SJCRH30 (cell line): ENCODE results near the gene OPN1LW. TPM values are rescaled to one million over a fixed set of nuclear protein-coding genes. Genes with fewer than 3 reads are reported as not detected.
"Not testable (repeated sequence)": the region's sequence is repeated elsewhere in the genome, so short reads cannot be mapped to it uniquely, and the experiment has no call there.

Experiments
- DNase-seq, 2 experiments: peaks; one replicate each; pipeline ENCODE4 v3.0.0-alpha.2; 2015 to 2020
- H3K27ac ChIP-seq: fragments of 250-450 bp; sonication (Bioruptor Pico); 2 replicates; pipeline ENCODE4 v1.5.1; 2020; ENCODE audit warnings: mild to moderate bottlenecking, moderate library complexity
- H3K27me3 ChIP-seq: fragments of 250-450 bp; sonication (Bioruptor Pico); 2 replicates; pipeline ENCODE4 v1.5.1; 2020; ENCODE audit warnings: mild to moderate bottlenecking, moderate library complexity
- H3K36me3 ChIP-seq: fragments of 250-450 bp; sonication (Bioruptor Pico); 2 replicates; pipeline ENCODE4 v1.5.1; 2020; ENCODE audit warnings: mild to moderate bottlenecking, moderate library complexity
- H3K4me1 ChIP-seq: fragments of 250-450 bp; sonication (Bioruptor Pico); 2 replicates; pipeline ENCODE4 v1.5.1; 2020; ENCODE audit warnings: mild to moderate bottlenecking, moderate library complexity
- H3K4me3 ChIP-seq: fragments of 250-450 bp; sonication (Bioruptor Pico); 2 replicates; pipeline ENCODE4 v1.5.1; 2020; ENCODE audit warnings: mild to moderate bottlenecking, moderate library complexity
- H3K9me3 ChIP-seq: fragments of 250-450 bp; sonication (Bioruptor Pico); replicated peaks from 2 replicates; pipeline ENCODE4 v1.5.1; 2020; ENCODE audit warnings: mild to moderate bottlenecking, moderate library complexity
- total RNA-seq: library from RNA; depleted of rRNA; stranded (reverse); fragments of >200 nt; shearing (Covaris generic); gene quantifications from 2 replicates; pipeline ENCODE4 v1.2.3, GENCODE V29; 2014; rRNA removed

OPN1LW gene
- total RNA-seq, 1 experiment from 2014 or later: not detected

- not testable (repeated sequence) for H3K27ac ChIP-seq, H3K9me3 ChIP-seq, H3K4me1 ChIP-seq, DNase-seq, H3K4me3 ChIP-seq, H3K27me3 ChIP-seq, H3K36me3 ChIP-seq
These were observed 12.2 kb downstream of the OPN1LW start for GRCh38 chrX:154156221-154156620.

- not testable (repeated sequence) for DNase-seq, H3K4me3 ChIP-seq, H3K27me3 ChIP-seq, H3K36me3 ChIP-seq, H3K4me1 ChIP-seq, H3K27ac ChIP-seq, H3K9me3 ChIP-seq
These were observed 13.2 kb downstream of the OPN1LW start for GRCh38 chrX:154157207-154157606.

GRCh38 chrX:154159345-154159744 is 15.3 kb downstream of the OPN1LW start:
- DNase-seq, H3K27ac ChIP-seq, H3K4me3 ChIP-seq, H3K4me1 ChIP-seq, H3K27me3 ChIP-seq, H3K9me3 ChIP-seq, H3K36me3 ChIP-seq: not testable (repeated sequence)

GRCh38 chrX:154164902-154165301 is 20.9 kb downstream of the OPN1LW start:
- H3K4me3 ChIP-seq, H3K27me3 ChIP-seq, H3K4me1 ChIP-seq, H3K9me3 ChIP-seq, H3K27ac ChIP-seq, DNase-seq, H3K36me3 ChIP-seq: not testable (repeated sequence)

- H3K9me3 ChIP-seq, DNase-seq, H3K4me1 ChIP-seq: not testable (repeated sequence)
These were observed 24.3 kb downstream of the OPN1LW start for GRCh38 chrX:154168384-154168783.

GRCh38 chrX:154172535-154172943 is 28.5 kb downstream of the OPN1LW start:
- H3K36me3 ChIP-seq, H3K4me3 ChIP-seq, DNase-seq, H3K4me1 ChIP-seq, H3K27me3 ChIP-seq, H3K27ac ChIP-seq, H3K9me3 ChIP-seq: not testable (repeated sequence)

More at GRCh38 chrX:154168384-154168783, 24.3 kb downstream of the OPN1LW start:
- H3K27me3 ChIP-seq, H3K36me3 ChIP-seq, H3K4me3 ChIP-seq, H3K27ac ChIP-seq: not testable (repeated sequence)

- H3K9me3 ChIP-seq, H3K4me3 ChIP-seq, H3K4me1 ChIP-seq, H3K27me3 ChIP-seq, H3K36me3 ChIP-seq, H3K27ac ChIP-seq, DNase-seq: not testable (repeated sequence)
These were observed 30.3 kb downstream of the OPN1LW start for GRCh38 chrX:154174356-154174755.

- H3K27me3 ChIP-seq, H3K4me1 ChIP-seq, DNase-seq, H3K27ac ChIP-seq, H3K4me3 ChIP-seq, H3K36me3 ChIP-seq, H3K9me3 ChIP-seq: not testable (repeated sequence)
These were observed 38.3 kb downstream of the OPN1LW start, which contains the start of gene OPN1MW for GRCh38 chrX:154182296-154182695. Gene OPN1MW (plus strand): TSS chrX:154182596. CDS start chrX:154182678, 82 bp downstream.

- H3K36me3 ChIP-seq, H3K4me3 ChIP-seq, H3K9me3 ChIP-seq, H3K27me3 ChIP-seq, H3K27ac ChIP-seq, DNase-seq, H3K4me1 ChIP-seq: not testable (repeated sequence)
These were observed 39.8 kb downstream of the OPN1LW start for GRCh38 chrX:154183794-154184193.

GRCh38 chrX:154192846-154193245 is 48.8 kb downstream of the OPN1LW start:
- not testable (repeated sequence) for DNase-seq, H3K4me3 ChIP-seq, H3K27me3 ChIP-seq, H3K36me3 ChIP-seq, H3K27ac ChIP-seq, H3K4me1 ChIP-seq, H3K9me3 ChIP-seq

- not testable (repeated sequence) for DNase-seq, H3K4me3 ChIP-seq, H3K4me1 ChIP-seq, H3K36me3 ChIP-seq, H3K27me3 ChIP-seq, H3K9me3 ChIP-seq, H3K27ac ChIP-seq
These were observed 50.3 kb downstream of the OPN1LW start for GRCh38 chrX:154194316-154194715.

GRCh38 chrX:154196466-154196865 is 52.4 kb downstream of the OPN1LW start:
- DNase-seq, H3K27ac ChIP-seq, H3K9me3 ChIP-seq, H3K4me3 ChIP-seq, H3K36me3 ChIP-seq, H3K27me3 ChIP-seq, H3K4me1 ChIP-seq: not testable (repeated sequence)

Other genes starting within 250 kb of the OPN1LW start
- not detected in 2 replicates for gene AVPR2, start 239.6 kb upstream of the OPN1LW start, total RNA-seq
- gene ARHGAP4, start 218.0 kb upstream of the OPN1LW start, total RNA-seq: 7.7 and 8.2 TPM in 2 replicates
- gene NAA10, start 209.2 kb upstream of the OPN1LW start, total RNA-seq: 58.6 and 69.6 TPM in 2 replicates
- gene RENBP, start 199.6 kb upstream of the OPN1LW start, total RNA-seq: 0.18 TPM in 1 of 2 replicates, not detected in the other
- 55.6 and 56.9 TPM in 2 replicates for gene HCFC1, start 172.4 kb upstream of the OPN1LW start, total RNA-seq
- gene TMEM187, start 171.5 kb upstream of the OPN1LW start, total RNA-seq: 0.97 and 1.7 TPM in 2 replicates
- 91.9 and 95.3 TPM in 2 replicates for gene IRAK1, start 124.3 kb upstream of the OPN1LW start, total RNA-seq
- 22.0 and 26.2 TPM in 2 replicates for gene MECP2, start 46.5 kb upstream of the OPN1LW start, total RNA-seq
- gene OPN1MW, start 38.4 kb downstream of the OPN1LW start, total RNA-seq: not detected in 2 replicates
- gene OPN1MW2, start 75.5 kb downstream of the OPN1LW start, total RNA-seq: not detected in 2 replicates
- not detected in 2 replicates for gene OPN1MW3, start 113.3 kb downstream of the OPN1LW start, total RNA-seq
- not detected in 2 replicates for gene TEX28, start 150.9 kb downstream of the OPN1LW start, total RNA-seq
- 1.1 TPM in 1 of 2 replicates, not detected in the other for gene TKTL1, start 151.6 kb downstream of the OPN1LW start, total RNA-seq
- 142 and 173 TPM in 2 replicates for gene FLNA, start 230.4 kb downstream of the OPN1LW start, total RNA-seq
- 40.1 and 41.3 TPM in 2 replicates for gene EMD, start 235.1 kb downstream of the OPN1LW start, total RNA-seq